ENCODE results near the gene HPCAL1. TPM values are rescaled to one million over a fixed set of nuclear protein-coding genes. Genes with fewer than 3 reads are reported as not detected.
A peak's percentile ranks its signal among the peaks of the same experiment; 100 is the strongest.

HPCAL1 gene
- total and polyA plus RNA-seq, 2 of the 4 experiments (the other 2 are of a cell fraction) = 8.2 to 33.7 TPM

DNA sequence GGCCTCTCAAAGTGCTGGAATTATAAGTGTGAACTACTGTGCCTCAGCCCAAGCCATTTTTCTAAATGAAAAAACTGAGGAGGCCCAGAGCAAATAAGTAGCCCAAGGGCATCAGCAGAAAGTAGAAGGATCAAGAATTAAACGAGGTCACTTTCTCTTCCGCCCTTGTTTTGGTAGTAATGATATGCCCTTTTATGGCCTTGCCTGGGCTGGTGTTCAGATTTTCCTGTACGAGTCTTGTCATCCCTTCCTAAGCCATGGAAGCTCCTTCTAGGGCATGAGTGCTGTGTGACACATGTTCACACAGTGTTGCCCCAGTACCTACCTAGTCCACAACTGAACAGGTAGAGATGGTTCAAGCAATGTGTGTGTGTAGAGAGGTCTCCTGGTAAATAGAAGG is 6.6 kb downstream of the HPCAL1 start:
- no peak overlapping the region for H3K23ac ChIP-seq (ENCODE audit: low read depth, low read length)
- H3K9ac ChIP-seq (ENCODE audit: low read depth, low read length) = no peak overlapping the region
- no peak overlapping the region for H2BK120ac ChIP-seq (ENCODE audit: low read depth, low read length)
- no peak overlapping the region for H4K5ac ChIP-seq (ENCODE audit: low read depth, low read length)
- dilution Hi-C loops (cut with HindIII; ENCODE audit: low sequenced_read_pairs, unreplicated experiment) (no loop called here), in situ Hi-C loops (cut with MboI; ENCODE audit: low sequenced_read_pairs) (no loop called here), intact Hi-C loops (cut with micrococcal nuclease) (no loop called here)
- no peaks in the 10 kb centered on the region for H3K9me3 ChIP-seq (ENCODE audit: control insufficient read depth, insufficient read depth, low read length)
- no peak overlapping the region for H3K4me3 ChIP-seq (ENCODE audit: insufficient read depth, low read depth, low read length)
- H3K4me2 ChIP-seq (ENCODE audit: low read depth, low read length) = no peak overlapping the region
- H2AK5ac ChIP-seq (ENCODE audit: low read depth, low read length) = 0 out of 2 replicates have a peak overlapping the region, but pooled peaks have one; percentile 16
- ChIA-PET CTCF (no interaction called here), POLR2A (ENCODE audit: unreplicated experiment) (no interaction called here)
- no peak overlapping the region for H3K27ac ChIP-seq (ENCODE audit: insufficient read depth, low read length)
- ATAC-seq (ENCODE audit: low read depth) (no peak), DNase-seq (no peak)
- H3K4me1 ChIP-seq (ENCODE audit: control insufficient read depth, insufficient read depth, low read length) = peaks cover 8% of the 10 kb centered on the region; the same call in 1 of the 2 replicates
- H2AK9ac ChIP-seq (replicated peaks; ENCODE audit: low read depth, low read length, poor library complexity) = no peak overlapping the region
- H3K27me3 ChIP-seq (ENCODE audit: control insufficient read depth, insufficient read depth, low read length) = no peaks in the 10 kb centered on the region
- H4K8ac ChIP-seq (ENCODE audit: low read depth in 2 of 2, low read length in 2 of 2) = no peak overlapping the region
- no peak overlapping the region for H2BK5ac ChIP-seq (ENCODE audit: low read depth, low read length, poor library complexity, severe bottlenecking)
- peaks cover 38 to 82% of the 10 kb centered on the region in 2 experiments for H3K79me1 ChIP-seq (ENCODE audit: low read depth in 1 of 2, low read length in 2 of 2)
- TF ChIP-seq CTCF (conservative IDR thresholded peaks at IDR 0.05; ENCODE audit: low read depth, low read length) (no peak), SMC3 (IDR thresholded peaks at IDR 0.05; ENCODE audit: low read depth, low read length) (no peak)
- TF ChIP-seq, protein P1, sequence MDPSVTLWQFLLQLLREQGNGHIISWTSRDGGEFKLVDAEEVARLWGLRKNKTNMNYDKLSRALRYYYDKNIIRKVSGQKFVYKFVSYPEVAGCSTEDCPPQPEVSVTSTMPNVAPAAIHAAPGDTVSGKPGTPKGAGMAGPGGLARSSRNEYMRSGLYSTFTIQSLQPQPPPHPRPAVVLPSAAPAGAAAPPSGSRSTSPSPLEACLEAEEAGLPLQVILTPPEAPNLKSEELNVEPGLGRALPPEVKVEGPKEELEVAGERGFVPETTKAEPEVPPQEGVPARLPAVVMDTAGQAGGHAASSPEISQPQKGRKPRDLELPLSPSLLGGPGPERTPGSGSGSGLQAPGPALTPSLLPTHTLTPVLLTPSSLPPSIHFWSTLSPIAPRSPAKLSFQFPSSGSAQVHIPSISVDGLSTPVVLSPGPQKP (IDR thresholded peaks at IDR 0.05; ENCODE audit: borderline replicate concordance, low read depth, low read length) = no peak
- no CpG with 5 or more reads among the region's 3 CpGs for WGBS, 2 experiments (ENCODE audit: extremely low coverage in 2 of 2, insufficient read length in 1 of 2)
- H4K20me1 ChIP-seq (ENCODE audit: insufficient read depth, low read length) = peaks cover 46% of the 10 kb centered on the region
- no peak overlapping the region for H3K4ac ChIP-seq (ENCODE audit: low read depth, low read length)
- H4K91ac ChIP-seq (ENCODE audit: insufficient read depth, low read depth, low read length) = no peak overlapping the region
- peaks cover 2% of the 10 kb centered on the region; the same call in 1 of the 2 replicates for H3K36me3 ChIP-seq (ENCODE audit: control insufficient read depth, insufficient read depth, low read length)
- H3K9me1 ChIP-seq (ENCODE audit: insufficient read depth, low read length) = peaks cover 13% of the 10 kb centered on the region
- H2AFZ ChIP-seq (replicated peaks; ENCODE audit: low read length, poor library complexity) = no peak overlapping the region
- no peak overlapping the region for H3K14ac ChIP-seq (replicated peaks; ENCODE audit: low read depth, low read length)
- H3K18ac ChIP-seq (ENCODE audit: low read depth, low read length) = no peak overlapping the region
- no peak overlapping the region for H2BK20ac ChIP-seq (ENCODE audit: low read depth, low read length)
- BruUV-seq (replicated peaks) = no TSS peak
- H3K56ac ChIP-seq (ENCODE audit: extremely low read depth, insufficient read depth, low read length) = no peak overlapping the region
- no peak overlapping the region for H2BK15ac ChIP-seq (ENCODE audit: low read depth, low read length)
